MM.1S (cell line): ENCODE results near the gene AP1B1.

Experiments
- DNase-seq: peaks from one replicate; pipeline ENCODE4 v3.0.0-alpha.2; 2015
- H2AFZ ChIP-seq: fragments of 300-600 bp; sonication (generic); 2 replicates; pipeline ENCODE4 v1.6.0; 2016; ENCODE audit warnings: antibody characterized with exemption, low read length
- H3F3A ChIP-seq: fragments of 300-600 bp; sonication (generic); 2 replicates; pipeline ENCODE4 v1.6.1; 2016; ENCODE audit warnings: mild to moderate bottlenecking, antibody characterized with exemption, low read length, moderate library complexity, mixed read lengths; ENCODE audit not compliant: insufficient read depth
- H3K27ac ChIP-seq: fragments of 300-600 bp; sonication (generic); 2 replicates; pipeline ENCODE4 v1.5.1; 2016; ENCODE audit warnings: mild to moderate bottlenecking, low read length
- H3K27me3 ChIP-seq: fragments of 300-600 bp; sonication (generic); replicated peaks from 2 replicates; pipeline ENCODE4 v1.6.0; 2016; ENCODE audit warnings: low read length; ENCODE audit not compliant: insufficient read depth
- H3K36me3 ChIP-seq: fragments of 300-600 bp; sonication (generic); replicated peaks from 2 replicates; pipeline ENCODE4 v1.6.1; 2016; ENCODE audit warnings: mild to moderate bottlenecking, low read length, mixed read lengths; ENCODE audit not compliant: insufficient read depth
- H3K4me1 ChIP-seq: fragments of 300-600 bp; sonication (generic); 2 replicates; pipeline ENCODE4 v1.6.1; 2016; ENCODE audit warnings: low read length, mixed read lengths
- H3K4me2 ChIP-seq: fragments of 300-600 bp; sonication (generic); 2 replicates; pipeline ENCODE4 v1.6.0; 2016; ENCODE audit warnings: low read depth, low read length
- H3K4me3 ChIP-seq: fragments of 300-600 bp; sonication (generic); 2 replicates; pipeline ENCODE4 v1.5.1; 2016; ENCODE audit warnings: low read length, mixed read lengths
- H3K79me2 ChIP-seq: fragments of 300-600 bp; sonication (generic); 2 replicates; pipeline ENCODE4 v1.6.1; 2016; ENCODE audit warnings: mixed run types, low read length, mixed read lengths
- H3K9ac ChIP-seq: fragments of 300-600 bp; sonication (generic); 2 replicates; pipeline ENCODE4 v1.6.1; 2016; ENCODE audit warnings: low read length, mixed read lengths
- H3K9me2 ChIP-seq: fragments of 300-600 bp; sonication (generic); replicated peaks from 2 replicates; pipeline ENCODE4 v1.6.1; 2016; ENCODE audit warnings: mild to moderate bottlenecking, low read length, mixed read lengths; ENCODE audit not compliant: insufficient read depth
- H3K9me3 ChIP-seq: fragments of 300-600 bp; sonication (generic); replicated peaks from 2 replicates; pipeline ENCODE4 v1.6.1; 2016; ENCODE audit warnings: mild to moderate bottlenecking, low read length, mixed read lengths; ENCODE audit not compliant: insufficient read depth
- H4K20me1 ChIP-seq: fragments of 300-600 bp; sonication (generic); 2 replicates; pipeline ENCODE4 v1.6.1; 2016; ENCODE audit warnings: mild to moderate bottlenecking, low read length, moderate library complexity, mixed read lengths; ENCODE audit not compliant: insufficient read depth
- CTCF ChIP-seq: fragments of 300-600 bp; sonication (generic); IDR thresholded peaks from 2 replicates; pipeline ENCODE4 v1.5.1; 2016; ENCODE audit warnings: antibody characterized with exemption, low read length, mixed read lengths
- EZH2 ChIP-seq: fragments of 300-600 bp; sonication (generic); optimal IDR thresholded peaks from 2 replicates; pipeline ENCODE3; 2017; ENCODE audit warnings: low read depth, mild to moderate bottlenecking, antibody characterized with exemption, low read length, mixed read lengths
- EZH2phosphoT487 ChIP-seq: fragments of 300-600 bp; sonication (generic); IDR thresholded peaks from 2 replicates; pipeline ENCODE4 v1.6.1; 2018; ENCODE audit warnings: antibody characterized with exemption, low read length

The AP1B1 gene

GRCh38 chr22:29352778-29353177 is 35.6 kb downstream of the AP1B1 start:
- no peak overlapping the region for H3K9ac ChIP-seq
- no peaks in the 10 kb centered on the region for H3K79me2 ChIP-seq
- H2AFZ ChIP-seq = no peak overlapping the region
- DNase-seq = no peak
- H3K27ac ChIP-seq = no peak overlapping the region
- H3K36me3 ChIP-seq = peaks cover 5% of the 10 kb centered on the region; the same call in 1 of the 2 replicates
- H3F3A ChIP-seq = no peaks in the 10 kb centered on the region
- no peaks in the 10 kb centered on the region for H3K4me1 ChIP-seq
- H3K4me2 ChIP-seq = no peak overlapping the region
- H3K4me3 ChIP-seq = no peak overlapping the region
- no peaks in the 10 kb centered on the region for H3K9me2 ChIP-seq
- no peaks in the 10 kb centered on the region for H4K20me1 ChIP-seq
- TF ChIP-seq EZH2 = no peak
- TF ChIP-seq CTCF = no peak
- TF ChIP-seq EZH2phosphoT487 = no peak
- no peaks in the 10 kb centered on the region for H3K9me3 ChIP-seq
- no peaks in the 10 kb centered on the region for H3K27me3 ChIP-seq

GRCh38 chr22:29351891-29352290 is 36.5 kb downstream of the AP1B1 start:
- no peaks in the 10 kb centered on the region for H3K79me2 ChIP-seq
- no peak overlapping the region for H2AFZ ChIP-seq
- H3K27ac ChIP-seq = no peak overlapping the region
- no peak for TF ChIP-seq EZH2
- TF ChIP-seq EZH2phosphoT487 = no peak
- no peak for DNase-seq
- no peaks in the 10 kb centered on the region for H3K9me3 ChIP-seq
- H3K4me3 ChIP-seq = no peak overlapping the region
- H3K27me3 ChIP-seq = no peaks in the 10 kb centered on the region
- no peak overlapping the region for H3K4me2 ChIP-seq
- no peaks in the 10 kb centered on the region for H3F3A ChIP-seq
- no peak overlapping the region for H3K9ac ChIP-seq
- H3K9me2 ChIP-seq = no peaks in the 10 kb centered on the region
- no peaks in the 10 kb centered on the region for H3K4me1 ChIP-seq
- peaks cover 8% of the 10 kb centered on the region; the same call in 1 of the 2 replicates for H3K36me3 ChIP-seq
- no peaks in the 10 kb centered on the region for H4K20me1 ChIP-seq

- Histone ChIP-seq H3K9me2 (no peaks in the 10 kb centered on the region), H3K4me3 (no peak overlapping the region), H3K9ac (no peak overlapping the region), H3K4me2 (no peak overlapping the region), H3K4me1 (no peaks in the 10 kb centered on the region), H3F3A (no peaks in the 10 kb centered on the region), H4K20me1 (no peaks in the 10 kb centered on the region), H3K79me2 (no peaks in the 10 kb centered on the region), H3K27me3 (no peaks in the 10 kb centered on the region), H3K27ac (no peak overlapping the region), H3K36me3 (peaks cover 8% of the 10 kb centered on the region; the same call in 1 of the 2 replicates), H2AFZ (no peak overlapping the region), H3K9me3 (no peaks in the 10 kb centered on the region)
- TF ChIP-seq EZH2phosphoT487 (no peak), EZH2 (no peak), CTCF (no peak)
- no peak for DNase-seq
Measured at GRCh38 chr22:29351042-29351441, 37.3 kb downstream of the AP1B1 start.

GRCh38 chr22:29348956-29349355 is 39.4 kb downstream of the AP1B1 start:
- Histone ChIP-seq H3K27ac (no peak overlapping the region), H3K4me1 (no peaks in the 10 kb centered on the region), H3K79me2 (no peaks in the 10 kb centered on the region), H2AFZ (no peak overlapping the region), H3K4me2 (no peak overlapping the region), H3K9me3 (no peaks in the 10 kb centered on the region), H4K20me1 (no peaks in the 10 kb centered on the region), H3K9ac (no peak overlapping the region), H3F3A (no peaks in the 10 kb centered on the region), H3K9me2 (no peaks in the 10 kb centered on the region), H3K36me3 (peaks cover 8% of the 10 kb centered on the region; the same call in 1 of the 2 replicates), H3K4me3 (no peak overlapping the region), H3K27me3 (no peaks in the 10 kb centered on the region)
- no peak for DNase-seq
- TF ChIP-seq EZH2phosphoT487 (no peak), CTCF (no peak), EZH2 (no peak)
